GM23338 (cell line): ENCODE results near the gene ADAMTS8. TPM values are rescaled to one million over a fixed set of nuclear protein-coding genes. Genes with fewer than 3 reads are reported as not detected.
A peak's percentile ranks its signal among the peaks of the same experiment; 100 is the strongest.

ENCODE experiments used
- ATAC-seq: fragments of 200-7000 bp; cut with Tn5 transposase; 3 replicates; pipeline ENCODE4 v1.9.1; 2020
- DNase-seq: peaks from one replicate; pipeline ENCODE4 v3.0.0-alpha.2; 2015; ENCODE audit warnings: low spot score
- H2AFZ ChIP-seq: fragments of 200-600 bp; sonication (generic); 2 replicates; pipeline ENCODE4 v1.8.0; 2016; ENCODE audit warnings: antibody characterized with exemption, mild to moderate bottlenecking, moderate library complexity
- H3F3A ChIP-seq: fragments of 200-600 bp; sonication (generic); replicated peaks from 2 replicates; pipeline ENCODE4 v1.8.0; 2017; ENCODE audit warnings: antibody characterized with exemption, mixed run types, low read depth
- H3K27ac ChIP-seq: fragments of 200-600 bp; sonication (generic); 2 replicates; pipeline ENCODE4 v1.6.1; 2016; ENCODE audit warnings: low read depth
- H3K27me3 ChIP-seq: fragments of 200-600 bp; sonication (generic); 2 replicates; pipeline ENCODE4 v1.8.0; 2016; ENCODE audit warnings: mild to moderate bottlenecking, mixed run types, moderate library complexity; ENCODE audit not compliant: insufficient read depth
- H3K36me3 ChIP-seq: fragments of 200-600 bp; sonication (generic); 2 replicates; pipeline ENCODE4 v1.8.0; 2016; ENCODE audit warnings: mild to moderate bottlenecking; ENCODE audit not compliant: insufficient read depth
- H3K4me1 ChIP-seq: fragments of 200-600 bp; sonication (generic); 2 replicates; pipeline ENCODE4 v1.8.0; 2016; ENCODE audit warnings: mild to moderate bottlenecking, moderate library complexity; ENCODE audit not compliant: insufficient read depth
- H3K4me2 ChIP-seq: fragments of 200-600 bp; sonication (generic); 2 replicates; pipeline ENCODE4 v1.7.1; 2017; ENCODE audit warnings: mixed run types
- H3K4me3 ChIP-seq: fragments of 200-600 bp; sonication (generic); 2 replicates; pipeline ENCODE4 v1.6.1; 2016; ENCODE audit warnings: mixed run types
- H3K79me2 ChIP-seq: fragments of 200-600 bp; sonication (generic); replicated peaks from 2 replicates; pipeline ENCODE4 v1.8.0; 2017; ENCODE audit warnings: mild to moderate bottlenecking; ENCODE audit not compliant: insufficient read depth
- H3K9me2 ChIP-seq: fragments of 200-600 bp; sonication (generic); 2 replicates; pipeline ENCODE4 v1.8.0; 2017; ENCODE audit not compliant: insufficient read depth
- H4K20me1 ChIP-seq: fragments of 200-600 bp; sonication (generic); replicated peaks from 2 replicates; pipeline ENCODE4 v1.8.0; 2017; ENCODE audit warnings: mild to moderate bottlenecking; ENCODE audit not compliant: insufficient read depth
- H3K27ac Mint-ChIP-seq: 2 replicates; pipeline ENCODE4 v1.8.0; 2020; ENCODE audit warnings: inconsistent platforms, mild to moderate bottlenecking, moderate library complexity, mixed read lengths
- H3K27me3 Mint-ChIP-seq: 3 replicates; pipeline ENCODE4 v1.8.0; 2022; ENCODE audit warnings: low read depth, mild to moderate bottlenecking, moderate library complexity, mixed read lengths, inconsistent platforms; ENCODE audit not compliant: insufficient read depth, poor library complexity
- H3K36me3 Mint-ChIP-seq: 3 replicates; pipeline ENCODE4 v1.8.0; 2021; ENCODE audit warnings: low read depth, mild to moderate bottlenecking, inconsistent platforms, moderate library complexity, mixed read lengths
- H3K4me1 Mint-ChIP-seq: 3 replicates; pipeline ENCODE4 v1.8.0; 2020; ENCODE audit warnings: mild to moderate bottlenecking, inconsistent platforms, mixed read lengths
- H3K4me3 Mint-ChIP-seq: 3 replicates; pipeline ENCODE4 v1.8.0; 2021; ENCODE audit warnings: moderate library complexity, mild to moderate bottlenecking, inconsistent platforms, mixed read lengths
- H3K9me3 Mint-ChIP-seq: 3 replicates; pipeline ENCODE4 v1.8.0; 2020; ENCODE audit warnings: moderate library complexity, mild to moderate bottlenecking, inconsistent platforms, mixed read lengths
- CTCF ChIP-seq, 2 experiments: fragments of 200-600 bp in 1 of 2; sonication (generic) in 1 of 2; conservative IDR thresholded peaks; 2 replicates each; pipeline versions ENCODE4 v1.5.1 to v1.6.1; 2016 to 2017; ENCODE audit warnings: antibody characterized with exemption in 2 of 2, low read depth in 2 of 2, mild to moderate bottlenecking in 2 of 2, moderate library complexity in 1 of 2
- ETS1 ChIP-seq: IDR thresholded peaks from 2 replicates; pipeline ENCODE4 v1.6.1; 2016; ENCODE audit warnings: antibody characterized with exemption
- EZH2 ChIP-seq: fragments of 200-600 bp; sonication (generic); IDR thresholded peaks from one replicate; pipeline ENCODE4 v1.8.0; 2017; ENCODE audit warnings: antibody characterized with exemption, mild to moderate bottlenecking, low read depth; ENCODE audit not compliant: unreplicated experiment
- EZH2phosphoT487 ChIP-seq: fragments of 200-600 bp; sonication (generic); IDR thresholded peaks from one replicate; pipeline ENCODE4 v1.8.1; 2018; ENCODE audit warnings: antibody characterized with exemption; ENCODE audit not compliant: unreplicated experiment
- JUNB ChIP-seq: IDR thresholded peaks from one replicate; pipeline ENCODE4 v1.6.1; 2016; ENCODE audit warnings: antibody characterized with exemption; ENCODE audit not compliant: unreplicated experiment
- NANOG ChIP-seq: IDR thresholded peaks from 2 replicates; pipeline ENCODE4 v1.6.1; 2016; ENCODE audit warnings: antibody characterized with exemption, borderline replicate concordance
- REST ChIP-seq: IDR thresholded peaks from one replicate; pipeline ENCODE4 v1.6.1; 2018; ENCODE audit warnings: antibody characterized with exemption; ENCODE audit not compliant: unreplicated experiment
- ZNF114 ChIP-seq: fragments of 250-450 bp; sonication (Bioruptor Pico); IDR thresholded peaks from 2 replicates; pipeline ENCODE4 v1.5.0; 2020; ENCODE audit warnings: mild to moderate bottlenecking, moderate library complexity
- ZNF331 ChIP-seq: fragments of 250-450 bp; sonication (Bioruptor Pico); IDR thresholded peaks from 2 replicates; pipeline ENCODE4 v1.5.0; 2020; ENCODE audit warnings: low read depth, mild to moderate bottlenecking, moderate library complexity
- ZNF462 ChIP-seq: fragments of 250-450 bp; sonication (Bioruptor Pico); IDR thresholded peaks from 2 replicates; pipeline ENCODE4 v1.5.0; 2020; ENCODE audit warnings: mild to moderate bottlenecking, moderate library complexity
- polyA plus RNA-seq: library from polyadenylated mRNA; unstranded; fragments of >200 nt; fragmentation: Nextera tagmentation; extraction: Ambion mirVana; gene quantifications from 2 replicates; pipeline ENCODE4 v1.2.1, GENCODE V29; 2016
- total RNA-seq: library from RNA; depleted of rRNA; stranded (reverse); fragments of >200 nt; shearing (Covaris generic); gene quantifications from 2 replicates; pipeline ENCODE4 v1.2.3, GENCODE V29; 2014

The ADAMTS8 gene
- total and polyA plus RNA-seq, 2 experiments from 2014 or later: 7.5 to 16.2 TPM

- TF ChIP-seq ZNF462 (CRISPR knock-in tag) (no peak), NANOG (no peak)
These were observed 25.8 kb downstream of the ADAMTS8 start (continued) for GRCh38 chr11:130402570-130402969.

- peaks cover 70% of the 10 kb centered on the region for H3K4me1 Mint-ChIP-seq
- 0 out of 2 replicates have a peak overlapping the region, but pooled peaks have one; percentile 55 for H3K27ac ChIP-seq
These were observed 27.5 kb downstream of the ADAMTS8 start for GRCh38 chr11:130400781-130401483.

More at GRCh38 chr11:130400781-130401483, 27.5 kb downstream of the ADAMTS8 start:
- Histone ChIP-seq H3F3A (peaks cover 5% of the 10 kb centered on the region; the same call in 1 of the 2 replicates), H3K4me1 (peaks cover 28% of the 10 kb centered on the region), H3K27me3 (no peaks in the 10 kb centered on the region), H4K20me1 (no peaks in the 10 kb centered on the region), H3K36me3 (no peaks in the 10 kb centered on the region), H3K4me3 (no peak overlapping the region), H3K79me2 (no peaks in the 10 kb centered on the region), H3K4me2 (no peak overlapping the region), H3K9me2 (no peaks in the 10 kb centered on the region), H2AFZ (peak overlapping the region; percentile 18; the same call in 1 of the 2 replicates)
- Mint-ChIP-seq H3K27me3 (peaks cover 17% of the 10 kb centered on the region), H3K9me3 (no peaks in the 10 kb centered on the region), H3K27ac (no peak overlapping the region), H3K36me3 (peaks cover 14% of the 10 kb centered on the region), H3K4me3 (no peak overlapping the region; the same call in 2 of the 3 replicates)
- ATAC-seq (no peak), DNase-seq (no peak)
- TF ChIP-seq CTCF (conservative IDR thresholded peaks at IDR 0.05; ENCODE audit: low read depth in 2 of 2): no peak
- TF ChIP-seq EZH2: no peak
- no peak for TF ChIP-seq ZNF331 (CRISPR knock-in tag)
- no peak for TF ChIP-seq EZH2phosphoT487
- TF ChIP-seq ZNF114 (CRISPR knock-in tag): no peak
- no peak for TF ChIP-seq NANOG
- TF ChIP-seq ETS1: no peak
- no peak for TF ChIP-seq REST
- TF ChIP-seq JUNB: no peak
